Panc1 (cell line): ENCODE results near the gene EYA3. TPM values are rescaled to one million over a fixed set of nuclear protein-coding genes. Genes with fewer than 3 reads are reported as not detected.

Source experiments
- ATAC-seq: fragments of 200-7000 bp; cut with Tn5 transposase; 2 replicates; pipeline ENCODE4 v1.9.1; 2020; ENCODE audit warnings: mild to moderate bottlenecking, moderate library complexity
- BruUV-seq: library from RNA; stranded (reverse); fragments of 400-500 nt; replicated peaks from 2 replicates; lab custom pipeline; 2021; lab: Mats Ljungman, UMichigan
- CTCF ChIA-PET: fragments of 300-600 bp; sonication (Branson Sonifier 250); formaldehyde crosslinking; loops from one replicate; lab custom pipeline; 2022; ENCODE audit warnings: antibody characterized with exemption; lab: Charles Lee
- POLR2A ChIA-PET: fragments of 300-600 bp; sonication (Branson Sonifier 250); formaldehyde crosslinking; loops from one replicate; lab custom pipeline; 2022; ENCODE audit warnings: antibody characterized with exemption; lab: Charles Lee
- DNase-seq: peaks from one replicate; pipeline ENCODE4 v3.0.0-alpha.2; 2010; ENCODE audit warnings: low read depth, low spot score
- H3K27ac ChIP-seq: 2 replicates; pipeline ENCODE4 v1.5.1; 2011; ENCODE audit warnings: mild to moderate bottlenecking, low read length, inconsistent platforms
- H3K27me3 ChIP-seq: fragments of 200-500 bp; sonication (Bioruptor generic); 2 replicates; pipeline ENCODE4 v1.6.0; 2014; ENCODE audit warnings: low read length, inconsistent platforms; ENCODE audit not compliant: control insufficient read depth, insufficient read depth
- H3K36me3 ChIP-seq: fragments of 200-500 bp; sonication (Bioruptor generic); 2 replicates; pipeline ENCODE4 v1.5.1; 2014; ENCODE audit warnings: inconsistent platforms, mild to moderate bottlenecking, low read length, moderate library complexity; ENCODE audit not compliant: control insufficient read depth, insufficient read depth
- H3K4me1 ChIP-seq: 2 replicates; pipeline ENCODE4 v1.5.1; 2011; ENCODE audit warnings: inconsistent platforms, mild to moderate bottlenecking, low read length, moderate library complexity; ENCODE audit not compliant: control insufficient read depth, insufficient read depth
- H3K4me3 ChIP-seq, 2 experiments: 2 replicates each; pipeline ENCODE4 v1.5.1; 2011 to 2012; ENCODE audit warnings: low read depth in 2 of 2, low read length in 2 of 2, mild to moderate bottlenecking in 2 of 2, inconsistent platforms in 1 of 2, moderate library complexity in 1 of 2
- H3K9me3 ChIP-seq: fragments of 200-500 bp; sonication (Bioruptor generic); 2 replicates; pipeline ENCODE4 v1.5.1; 2014; ENCODE audit warnings: low read depth, mild to moderate bottlenecking, inconsistent platforms, low read length, moderate library complexity; ENCODE audit not compliant: control insufficient read depth, insufficient read depth
- POLR2AphosphoS5 ChIP-seq: IDR thresholded peaks from 2 replicates; pipeline ENCODE4 v1.6.1; 2012; ENCODE audit warnings: mild to moderate bottlenecking, low read depth, low read length, moderate library complexity
- SIN3A ChIP-seq: IDR thresholded peaks from 2 replicates; pipeline ENCODE4 v1.6.1; 2012; ENCODE audit warnings: low read depth, mild to moderate bottlenecking, low read length, moderate library complexity, borderline replicate concordance; ENCODE audit not compliant: insufficient read depth
- TCF7L2 ChIP-seq: IDR thresholded peaks from 2 replicates; pipeline ENCODE4 v1.6.1; 2011; ENCODE audit warnings: mild to moderate bottlenecking, low read depth, low read length, inconsistent platforms
- in situ Hi-C: cut with HindIII; loops from 2 replicates; pipeline ENCODE4 v1.10.0; 2016; ENCODE audit warnings: low sequenced_read_pairs, low pct_unique_long_range_greater_than_20kb
- intact Hi-C: fragments of 100-400 bp; cut with micrococcal nuclease; formaldehyde crosslinking; loops from one replicate; pipeline ENCODE4 v1.10.0; 2022; ENCODE audit not compliant: unreplicated experiment
- total RNA-seq: library from RNA; stranded (reverse); gene quantifications from one replicate; pipeline ENCODE4 v1.2.1, GENCODE V29; 2021; ENCODE audit not compliant: unreplicated experiment
- TF ChIP-seq, protein P1 (sequence below), 2 experiments: IDR thresholded peaks; 2 replicates each; pipeline ENCODE4 v1.6.1; 2011 to 2012; ENCODE audit warnings: low read depth in 2 of 2, control low read depth in 1 of 2, low read length in 1 of 2, mild to moderate bottlenecking in 1 of 2, moderate library complexity in 1 of 2; ENCODE audit not compliant: insufficient read depth in 1 of 2
- TF ChIP-seq, protein P2 (sequence below): fragments of 450-650 bp; IDR thresholded peaks from 2 replicates; pipeline ENCODE4 v1.5.1; 2017; ENCODE audit warnings: mild to moderate bottlenecking

The EYA3 gene
- total RNA-seq, 1 experiment from 2014 or later: 17.5 TPM

DNA sequence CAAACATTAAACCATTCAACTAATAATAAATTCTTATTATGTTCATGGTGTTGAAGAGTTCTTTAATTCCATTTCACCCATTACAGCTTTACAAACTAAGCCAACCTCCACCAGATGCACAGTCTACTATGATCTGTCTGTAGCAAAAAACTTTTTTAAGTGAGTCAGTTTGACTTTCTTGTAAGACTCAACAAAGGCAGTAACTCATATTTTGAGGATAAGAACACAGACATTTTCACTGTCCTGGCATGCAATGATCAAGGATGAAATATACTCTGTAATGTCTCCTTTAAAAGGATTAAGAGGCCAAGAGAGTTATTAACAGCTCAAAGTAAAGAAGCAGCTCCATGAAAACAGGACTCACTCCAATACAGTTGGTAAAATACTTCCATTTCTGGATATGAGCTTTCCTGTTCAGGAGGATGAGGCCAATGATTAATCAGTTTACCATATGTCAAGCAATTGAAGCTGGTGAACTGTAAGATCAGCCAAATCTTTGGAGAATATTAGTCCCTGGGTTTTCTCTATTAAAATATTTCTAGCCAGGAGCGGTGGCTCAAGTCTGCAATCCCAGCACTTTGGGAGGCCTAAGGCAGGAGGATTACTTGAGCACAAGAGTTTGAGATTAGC lies 108.1 kb downstream of the EYA3 start:
- ChIA-PET POLR2A (no interaction called here), CTCF (interaction anchor here (1.0 kb wide), 1 partner anchor 122 kb away, joined by 3 read pairs; no protein-coding TSS in a partner anchor)
- no peak for DNase-seq
- ATAC-seq: 0 out of 2 replicates have a peak, but pooled peaks have one; percentile 21
- intact Hi-C loops (no loop called here), in situ Hi-C loops (no loop called here)
- TF ChIP-seq, protein P1, sequence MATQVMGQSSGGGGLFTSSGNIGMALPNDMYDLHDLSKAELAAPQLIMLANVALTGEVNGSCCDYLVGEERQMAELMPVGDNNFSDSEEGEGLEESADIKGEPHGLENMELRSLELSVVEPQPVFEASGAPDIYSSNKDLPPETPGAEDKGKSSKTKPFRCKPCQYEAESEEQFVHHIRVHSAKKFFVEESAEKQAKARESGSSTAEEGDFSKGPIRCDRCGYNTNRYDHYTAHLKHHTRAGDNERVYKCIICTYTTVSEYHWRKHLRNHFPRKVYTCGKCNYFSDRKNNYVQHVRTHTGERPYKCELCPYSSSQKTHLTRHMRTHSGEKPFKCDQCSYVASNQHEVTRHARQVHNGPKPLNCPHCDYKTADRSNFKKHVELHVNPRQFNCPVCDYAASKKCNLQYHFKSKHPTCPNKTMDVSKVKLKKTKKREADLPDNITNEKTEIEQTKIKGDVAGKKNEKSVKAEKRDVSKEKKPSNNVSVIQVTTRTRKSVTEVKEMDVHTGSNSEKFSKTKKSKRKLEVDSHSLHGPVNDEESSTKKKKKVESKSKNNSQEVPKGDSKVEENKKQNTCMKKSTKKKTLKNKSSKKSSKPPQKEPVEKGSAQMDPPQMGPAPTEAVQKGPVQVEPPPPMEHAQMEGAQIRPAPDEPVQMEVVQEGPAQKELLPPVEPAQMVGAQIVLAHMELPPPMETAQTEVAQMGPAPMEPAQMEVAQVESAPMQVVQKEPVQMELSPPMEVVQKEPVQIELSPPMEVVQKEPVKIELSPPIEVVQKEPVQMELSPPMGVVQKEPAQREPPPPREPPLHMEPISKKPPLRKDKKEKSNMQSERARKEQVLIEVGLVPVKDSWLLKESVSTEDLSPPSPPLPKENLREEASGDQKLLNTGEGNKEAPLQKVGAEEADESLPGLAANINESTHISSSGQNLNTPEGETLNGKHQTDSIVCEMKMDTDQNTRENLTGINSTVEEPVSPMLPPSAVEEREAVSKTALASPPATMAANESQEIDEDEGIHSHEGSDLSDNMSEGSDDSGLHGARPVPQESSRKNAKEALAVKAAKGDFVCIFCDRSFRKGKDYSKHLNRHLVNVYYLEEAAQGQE (IDR thresholded peaks at IDR 0.05; ENCODE audit: insufficient read depth in 1 of 2, low read depth in 2 of 2, low read length in 1 of 2): no peak
- TF ChIP-seq SIN3A (no peak), TCF7L2 (no peak), POLR2AphosphoS5 (no peak)
- TF ChIP-seq, protein P2, sequence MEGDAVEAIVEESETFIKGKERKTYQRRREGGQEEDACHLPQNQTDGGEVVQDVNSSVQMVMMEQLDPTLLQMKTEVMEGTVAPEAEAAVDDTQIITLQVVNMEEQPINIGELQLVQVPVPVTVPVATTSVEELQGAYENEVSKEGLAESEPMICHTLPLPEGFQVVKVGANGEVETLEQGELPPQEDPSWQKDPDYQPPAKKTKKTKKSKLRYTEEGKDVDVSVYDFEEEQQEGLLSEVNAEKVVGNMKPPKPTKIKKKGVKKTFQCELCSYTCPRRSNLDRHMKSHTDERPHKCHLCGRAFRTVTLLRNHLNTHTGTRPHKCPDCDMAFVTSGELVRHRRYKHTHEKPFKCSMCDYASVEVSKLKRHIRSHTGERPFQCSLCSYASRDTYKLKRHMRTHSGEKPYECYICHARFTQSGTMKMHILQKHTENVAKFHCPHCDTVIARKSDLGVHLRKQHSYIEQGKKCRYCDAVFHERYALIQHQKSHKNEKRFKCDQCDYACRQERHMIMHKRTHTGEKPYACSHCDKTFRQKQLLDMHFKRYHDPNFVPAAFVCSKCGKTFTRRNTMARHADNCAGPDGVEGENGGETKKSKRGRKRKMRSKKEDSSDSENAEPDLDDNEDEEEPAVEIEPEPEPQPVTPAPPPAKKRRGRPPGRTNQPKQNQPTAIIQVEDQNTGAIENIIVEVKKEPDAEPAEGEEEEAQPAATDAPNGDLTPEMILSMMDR: no peak
- no peak overlapping the region for H3K4me3 ChIP-seq
- BruUV-seq: no TSS peak
- no peaks in the 10 kb centered on the region for H3K27me3 ChIP-seq
- no peaks in the 10 kb centered on the region for H3K36me3 ChIP-seq
- no peaks in the 10 kb centered on the region for H3K9me3 ChIP-seq
- no peak overlapping the region for H3K27ac ChIP-seq
- H3K4me1 ChIP-seq: no peaks in the 10 kb centered on the region

DNA sequence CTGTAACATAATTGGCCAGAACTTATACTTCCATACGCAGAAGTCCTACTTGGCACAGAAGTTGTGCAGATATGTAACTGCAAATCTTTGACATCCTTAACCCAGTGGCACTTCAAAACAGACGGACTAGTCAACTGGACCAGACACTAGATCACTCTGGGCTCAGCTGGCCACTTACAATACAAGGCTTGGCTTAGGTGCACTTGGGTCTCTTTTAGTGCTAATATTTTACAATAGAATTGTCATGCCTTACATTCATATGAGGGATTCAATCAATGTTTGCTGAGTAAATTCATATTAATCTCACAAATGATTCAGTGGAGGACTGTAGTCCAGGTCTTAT lies 108.6 kb downstream of the EYA3 start:
- Histone ChIP-seq H3K27ac (no peak overlapping the region), H3K4me3 (no peak overlapping the region), H3K27me3 (no peaks in the 10 kb centered on the region), H3K36me3 (no peaks in the 10 kb centered on the region), H3K4me1 (no peaks in the 10 kb centered on the region), H3K9me3 (no peaks in the 10 kb centered on the region)
- intact Hi-C loops (loop anchor here (2.0 kb wide), 1 partner anchor 119 kb away; no protein-coding TSS in a partner anchor), in situ Hi-C loops (no loop called here)
- ChIA-PET CTCF (interaction anchor here (1.0 kb wide), 1 partner anchor 122 kb away, joined by 3 read pairs; no protein-coding TSS in a partner anchor), POLR2A (no interaction called here)
- TF ChIP-seq, protein P2: peak; percentile 34
- no peak for TF ChIP-seq POLR2AphosphoS5
- DNase-seq (no peak), ATAC-seq (no peak)
- BruUV-seq: no TSS peak
